Keratinocyte (primary cell): ENCODE measurements around the gene MYLK4.

ENCODE experiments used
- CTCF ChIP-seq, 3 experiments: IDR thresholded peaks in 1 of 3; conservative IDR thresholded peaks in 1 of 3; optimal IDR thresholded peaks in 1 of 3; 2 replicates in 2 of 3; 3 replicates in 1 of 3; pipeline versions ENCODE3 to v1.5.1; 2011; ENCODE audit warnings: low read length in 3 of 3, mild to moderate bottlenecking in 3 of 3, moderate library complexity in 2 of 3, control low read depth in 1 of 3, inconsistent platforms in 1 of 3; ENCODE audit not compliant: insufficient read depth in 2 of 3; ENCODE audit errors: extremely low read depth in 1 of 3
- EZH2 ChIP-seq: IDR thresholded peaks from one replicate; pipeline ENCODE4 v1.6.1; 2012; ENCODE audit warnings: inconsistent platforms, mild to moderate bottlenecking, low read length, moderate library complexity

GRCh38 chr6:2630891-2631571, 119.7 kb downstream of the MYLK4 start:
- no peak for TF ChIP-seq CTCF (optimal IDR thresholded peaks at IDR 0.05 in 1 of 3, IDR thresholded peaks at IDR 0.05 in 1 of 3, conservative IDR thresholded peaks at IDR 0.05 in 1 of 3; ENCODE audit: extremely low read depth in 1 of 3, insufficient read depth in 2 of 3, low read length in 3 of 3)
- no peak for TF ChIP-seq EZH2
